ENCODE measurements around the gene ART1. TPM values are rescaled to one million over a fixed set of nuclear protein-coding genes. Genes with fewer than 3 reads are reported as not detected.

The ART1 gene
- polyA plus RNA-seq, 1 experiment = not detected

DNA sequence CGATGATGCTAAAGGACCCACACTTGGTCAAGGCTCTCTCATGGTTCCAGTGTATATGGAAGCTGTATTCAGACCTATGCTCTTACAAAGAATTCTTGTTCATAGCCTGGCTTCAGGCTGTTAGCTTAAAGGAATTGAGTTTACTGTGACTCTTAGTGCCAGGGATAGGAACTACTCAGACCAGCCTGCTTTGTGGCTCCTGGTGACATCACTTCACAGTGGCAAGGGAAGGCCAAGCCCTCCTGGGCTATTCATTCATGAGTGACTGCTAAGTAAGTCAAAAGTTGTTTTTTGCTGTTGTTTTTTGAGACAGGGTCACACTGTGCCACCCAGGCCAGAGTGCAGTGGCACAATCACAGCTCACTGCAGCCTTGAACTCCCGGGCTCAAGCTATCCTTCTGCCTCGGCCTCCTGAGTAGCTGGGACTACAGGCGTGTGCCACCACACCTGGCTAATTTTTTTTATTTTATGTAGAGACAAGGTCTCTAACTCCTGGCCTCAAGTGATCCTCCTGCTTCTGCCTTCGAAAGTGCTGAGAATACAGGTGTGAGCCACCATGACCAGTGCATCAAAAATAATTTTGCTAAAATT is 12.8 kb upstream of the ART1 start:
- TF ChIP-seq, protein P1, sequence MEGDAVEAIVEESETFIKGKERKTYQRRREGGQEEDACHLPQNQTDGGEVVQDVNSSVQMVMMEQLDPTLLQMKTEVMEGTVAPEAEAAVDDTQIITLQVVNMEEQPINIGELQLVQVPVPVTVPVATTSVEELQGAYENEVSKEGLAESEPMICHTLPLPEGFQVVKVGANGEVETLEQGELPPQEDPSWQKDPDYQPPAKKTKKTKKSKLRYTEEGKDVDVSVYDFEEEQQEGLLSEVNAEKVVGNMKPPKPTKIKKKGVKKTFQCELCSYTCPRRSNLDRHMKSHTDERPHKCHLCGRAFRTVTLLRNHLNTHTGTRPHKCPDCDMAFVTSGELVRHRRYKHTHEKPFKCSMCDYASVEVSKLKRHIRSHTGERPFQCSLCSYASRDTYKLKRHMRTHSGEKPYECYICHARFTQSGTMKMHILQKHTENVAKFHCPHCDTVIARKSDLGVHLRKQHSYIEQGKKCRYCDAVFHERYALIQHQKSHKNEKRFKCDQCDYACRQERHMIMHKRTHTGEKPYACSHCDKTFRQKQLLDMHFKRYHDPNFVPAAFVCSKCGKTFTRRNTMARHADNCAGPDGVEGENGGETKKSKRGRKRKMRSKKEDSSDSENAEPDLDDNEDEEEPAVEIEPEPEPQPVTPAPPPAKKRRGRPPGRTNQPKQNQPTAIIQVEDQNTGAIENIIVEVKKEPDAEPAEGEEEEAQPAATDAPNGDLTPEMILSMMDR (IDR thresholded peaks at IDR 0.05; ENCODE audit: low read depth, low read length) = no peak
- no peak for DNase-seq (ENCODE audit: low read depth, low spot score)

DNA sequence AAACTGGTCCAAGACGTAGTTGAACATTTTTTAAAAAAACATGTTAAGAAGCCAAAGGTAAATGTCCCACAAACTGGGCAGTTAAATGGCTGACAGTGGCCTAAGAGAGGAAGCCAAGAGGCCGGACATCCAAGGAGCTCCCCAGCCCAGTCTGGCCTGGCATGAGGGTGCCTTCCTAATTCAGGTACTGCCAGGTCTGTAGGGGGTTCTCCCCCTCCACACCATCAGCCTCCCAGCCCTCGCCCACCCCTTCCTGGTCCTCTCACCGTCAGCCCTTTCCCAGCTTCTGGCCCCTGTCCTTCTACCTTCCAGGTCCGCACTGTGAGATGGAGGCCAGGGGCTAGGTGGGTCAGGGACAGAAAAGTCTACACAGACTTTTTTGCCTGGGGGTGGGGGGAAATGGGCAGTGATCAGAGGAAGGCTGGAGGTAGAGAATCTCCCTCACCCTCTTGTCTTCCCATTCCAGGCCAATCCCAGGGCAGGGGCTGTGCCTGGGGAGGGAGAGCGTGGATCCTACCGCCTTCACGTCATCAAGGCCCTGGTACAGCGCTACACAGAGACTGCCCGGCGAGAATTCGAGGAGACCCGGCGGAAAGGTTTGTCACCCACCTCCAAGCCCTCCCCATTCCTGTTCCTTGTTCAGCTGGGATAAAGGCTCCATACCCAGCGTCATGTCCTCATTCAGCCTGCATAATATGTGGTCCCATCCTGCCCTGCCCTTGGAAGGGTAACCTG is 9.1 kb upstream of the ART1 start:
- CTCF ChIA-PET = no interaction called here
- no peak overlapping the region for H3K4me3 ChIP-seq (ENCODE audit: low read depth, low read length)
- TF ChIP-seq, protein P1 (IDR thresholded peaks at IDR 0.05; ENCODE audit: low read depth, low read length) = no peak
- no peak for DNase-seq (ENCODE audit: low read depth, low spot score)
- no peaks in the 10 kb centered on the region for H3K9me3 ChIP-seq (ENCODE audit: control insufficient read depth, insufficient read depth, low read length)
- peaks cover 17% of the 10 kb centered on the region for H3K27me3 ChIP-seq (ENCODE audit: control insufficient read depth, insufficient read depth, low read length)
- no peak overlapping the region for H3K27ac ChIP-seq (ENCODE audit: low read depth, low read length)
- POLR2A ChIA-PET = no interaction called here

More for the DNA sequence above, 12.8 kb upstream of the ART1 start:
- Histone ChIP-seq H3K9me3 (ENCODE audit: control insufficient read depth, insufficient read depth, low read length) (no peaks in the 10 kb centered on the region), H3K27me3 (ENCODE audit: control insufficient read depth, insufficient read depth, low read length) (peaks cover 15% of the 10 kb centered on the region), H3K27ac (ENCODE audit: low read depth, low read length) (no peak overlapping the region), H3K4me3 (ENCODE audit: low read depth, low read length) (no peak overlapping the region)
- ChIA-PET CTCF (interaction anchor here (1.2 kb wide), 1 partner anchor 22 kb away, joined by 4 read pairs; no protein-coding TSS in a partner anchor), POLR2A (no interaction called here)

DNA sequence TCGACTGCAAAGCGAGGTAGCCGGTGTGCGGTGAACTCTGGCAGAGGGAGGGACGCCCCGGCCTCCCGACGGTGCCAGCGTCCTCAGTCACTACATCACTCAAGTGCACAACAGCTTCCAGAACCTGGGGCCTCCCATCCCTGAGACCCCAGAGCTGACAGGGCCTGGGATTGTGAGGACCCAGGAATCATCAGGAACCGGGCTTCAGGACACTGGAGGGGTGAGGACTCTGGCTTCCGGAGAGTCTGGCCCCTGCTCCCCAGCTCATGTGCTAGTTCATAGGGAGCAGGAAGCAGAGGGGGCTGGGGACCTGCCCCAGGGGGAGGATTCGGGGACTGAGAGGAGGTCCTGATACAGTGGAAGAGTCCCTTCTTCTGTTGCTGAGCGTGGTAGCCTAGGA is 7.7 kb upstream of the ART1 start:
- ChIA-PET CTCF (no interaction called here), POLR2A (no interaction called here)
- Histone ChIP-seq H3K27ac (ENCODE audit: low read depth, low read length) (no peak overlapping the region), H3K4me3 (ENCODE audit: low read depth, low read length) (no peak overlapping the region), H3K27me3 (ENCODE audit: control insufficient read depth, insufficient read depth, low read length) (peaks cover 22% of the 10 kb centered on the region), H3K9me3 (ENCODE audit: control insufficient read depth, insufficient read depth, low read length) (no peaks in the 10 kb centered on the region; the same call in 1 of the 2 replicates)
- TF ChIP-seq, protein P1 (IDR thresholded peaks at IDR 0.05; ENCODE audit: low read depth, low read length) = no peak
- DNase-seq (ENCODE audit: low read depth, low spot score) = no peak

DNA sequence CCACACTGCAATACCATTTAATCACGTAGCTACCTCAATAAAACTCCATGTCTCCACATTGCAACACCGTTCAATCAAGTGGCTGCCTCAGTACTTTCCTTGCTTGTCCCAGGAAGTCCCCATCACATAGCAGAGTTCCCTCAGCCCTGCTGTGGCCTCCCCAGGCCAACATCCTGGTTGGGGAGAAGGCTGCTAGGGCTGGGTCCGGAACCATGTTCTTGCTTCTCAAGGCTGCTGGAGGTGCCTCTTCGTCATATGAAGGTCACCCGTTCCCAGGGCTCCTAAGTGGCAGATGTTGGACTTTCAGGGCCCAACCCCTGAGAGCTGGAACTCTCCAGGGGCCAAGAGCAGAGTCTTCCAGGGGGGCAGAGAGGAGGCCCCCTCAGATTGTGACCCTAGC is 6.4 kb upstream of the ART1 start:
- CTCF ChIA-PET = no interaction called here
- Histone ChIP-seq H3K4me3 (ENCODE audit: low read depth, low read length) (no peak overlapping the region), H3K27ac (ENCODE audit: low read depth, low read length) (no peak overlapping the region), H3K27me3 (ENCODE audit: control insufficient read depth, insufficient read depth, low read length) (peaks cover 20% of the 10 kb centered on the region), H3K9me3 (ENCODE audit: control insufficient read depth, insufficient read depth, low read length) (no peaks in the 10 kb centered on the region; the same call in 1 of the 2 replicates)
- DNase-seq (ENCODE audit: low read depth, low spot score) = no peak
- TF ChIP-seq, protein P1 (IDR thresholded peaks at IDR 0.05; ENCODE audit: low read depth, low read length) = no peak
- POLR2A ChIA-PET = no interaction called here

DNA sequence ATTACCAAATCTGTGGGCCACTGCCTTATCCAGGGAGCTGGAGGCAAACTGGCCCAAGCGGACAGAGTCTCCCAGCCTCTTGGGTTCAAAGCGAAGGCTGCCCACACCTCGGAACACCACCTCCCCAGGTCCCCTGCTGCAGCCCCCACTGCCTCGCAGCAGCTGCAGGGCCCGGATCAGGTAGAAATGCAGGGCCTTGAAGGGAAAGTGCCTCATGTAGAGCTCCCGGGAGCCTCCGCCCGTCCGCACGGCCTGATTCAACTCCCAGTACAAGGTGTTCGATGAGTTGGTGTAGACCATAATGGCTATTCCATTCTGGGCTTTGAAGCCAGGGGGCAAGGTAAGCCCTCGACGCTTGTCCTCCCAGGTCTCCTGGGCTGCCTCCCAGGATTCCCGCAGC is 5.1 kb upstream of the ART1 start:
- Histone ChIP-seq H3K9me3 (ENCODE audit: control insufficient read depth, insufficient read depth, low read length) (no peaks in the 10 kb centered on the region; the same call in 1 of the 2 replicates), H3K27me3 (ENCODE audit: control insufficient read depth, insufficient read depth, low read length) (peaks cover 17% of the 10 kb centered on the region), H3K4me3 (ENCODE audit: low read depth, low read length) (no peak overlapping the region), H3K27ac (ENCODE audit: low read depth, low read length) (no peak overlapping the region)
- ChIA-PET CTCF (no interaction called here), POLR2A (no interaction called here)
- TF ChIP-seq, protein P1 (IDR thresholded peaks at IDR 0.05; ENCODE audit: low read depth, low read length) = no peak
- DNase-seq (ENCODE audit: low read depth, low spot score) = no peak
